Stimulated activated CD4-positive, alpha-beta T cell treated with anti-CD3 and anti-CD28 coated beads, Interleukin-4, amount 100 ng/mL, for 48 hours (primary cell): ENCODE results near the gene CACNA2D1.
"Not testable (repeated sequence)": the region's sequence is repeated elsewhere in the genome, so short reads cannot be mapped to it uniquely, and the experiment has no call there.

ENCODE experiments used
- DNase-seq, 2 donors: peaks; one replicate each; pipeline ENCODE4 v3.0.0-alpha.2; 2020; ENCODE audit warnings: low read depth in 2 of 2

Gene CACNA2D1

GRCh38 chr7:82393076-82393839, 50.3 kb downstream of the CACNA2D1 start:
- DNase-seq = no peak

- DNase-seq = no peak
Measured at GRCh38 chr7:82390936-82391335, 52.6 kb downstream of the CACNA2D1 start.

- DNase-seq = no peak
Measured at GRCh38 chr7:82389876-82390275, 53.7 kb downstream of the CACNA2D1 start.

GRCh38 chr7:82388138-82388537, 55.4 kb downstream of the CACNA2D1 start:
- DNase-seq = no peak

GRCh38 chr7:82386571-82386970, 57.0 kb downstream of the CACNA2D1 start:
- not testable (repeated sequence) for DNase-seq

GRCh38 chr7:82384779-82385178, 58.8 kb downstream of the CACNA2D1 start:
- no peak for DNase-seq

GRCh38 chr7:82384051-82384464, 59.5 kb downstream of the CACNA2D1 start:
- no peak for DNase-seq

- DNase-seq = no peak
Measured at GRCh38 chr7:82382276-82382675, 61.3 kb downstream of the CACNA2D1 start.

GRCh38 chr7:82376739-82377138, 66.8 kb downstream of the CACNA2D1 start:
- DNase-seq = no peak

GRCh38 chr7:82375713-82376112, 67.9 kb downstream of the CACNA2D1 start:
- DNase-seq = no peak

GRCh38 chr7:82375129-82375528, 68.4 kb downstream of the CACNA2D1 start:
- no peak for DNase-seq

- DNase-seq = no peak
Measured at GRCh38 chr7:82373926-82374635, 69.5 kb downstream of the CACNA2D1 start.

- DNase-seq = no peak
Measured at GRCh38 chr7:82364671-82365070, 78.9 kb downstream of the CACNA2D1 start.

GRCh38 chr7:82364048-82364447, 79.5 kb downstream of the CACNA2D1 start:
- no peak for DNase-seq

- DNase-seq = no peak
Measured at GRCh38 chr7:82362129-82362706, 81.4 kb downstream of the CACNA2D1 start.

- DNase-seq = no peak
Measured at GRCh38 chr7:82360591-82361368, 82.8 kb downstream of the CACNA2D1 start.

- no peak for DNase-seq
Measured at GRCh38 chr7:82359426-82359825, 84.2 kb downstream of the CACNA2D1 start.

- no peak for DNase-seq
Measured at GRCh38 chr7:82358923-82359322, 84.7 kb downstream of the CACNA2D1 start.

- no peak for DNase-seq
Measured at GRCh38 chr7:82358009-82358578, 85.5 kb downstream of the CACNA2D1 start.

GRCh38 chr7:82348251-82348650, 95.3 kb downstream of the CACNA2D1 start:
- DNase-seq = no peak

- no peak for DNase-seq
Measured at GRCh38 chr7:82347808-82348207, 95.8 kb downstream of the CACNA2D1 start.

GRCh38 chr7:82345886-82346285, 97.7 kb downstream of the CACNA2D1 start:
- DNase-seq = no peak
